ENCODE data around the gene CNOT2.

Gene CNOT2

GRCh38 chr12:70217416-70217815 lies 25.8 kb upstream of the CNOT2 start:
- no peak for TF ChIP-seq GABPA (IDR thresholded peaks at IDR 0.05; ENCODE audit: low read depth)
- TF ChIP-seq REST (IDR thresholded peaks at IDR 0.05; ENCODE audit: insufficient replicate concordance, low read depth): no peak
- TF ChIP-seq, protein P1, sequence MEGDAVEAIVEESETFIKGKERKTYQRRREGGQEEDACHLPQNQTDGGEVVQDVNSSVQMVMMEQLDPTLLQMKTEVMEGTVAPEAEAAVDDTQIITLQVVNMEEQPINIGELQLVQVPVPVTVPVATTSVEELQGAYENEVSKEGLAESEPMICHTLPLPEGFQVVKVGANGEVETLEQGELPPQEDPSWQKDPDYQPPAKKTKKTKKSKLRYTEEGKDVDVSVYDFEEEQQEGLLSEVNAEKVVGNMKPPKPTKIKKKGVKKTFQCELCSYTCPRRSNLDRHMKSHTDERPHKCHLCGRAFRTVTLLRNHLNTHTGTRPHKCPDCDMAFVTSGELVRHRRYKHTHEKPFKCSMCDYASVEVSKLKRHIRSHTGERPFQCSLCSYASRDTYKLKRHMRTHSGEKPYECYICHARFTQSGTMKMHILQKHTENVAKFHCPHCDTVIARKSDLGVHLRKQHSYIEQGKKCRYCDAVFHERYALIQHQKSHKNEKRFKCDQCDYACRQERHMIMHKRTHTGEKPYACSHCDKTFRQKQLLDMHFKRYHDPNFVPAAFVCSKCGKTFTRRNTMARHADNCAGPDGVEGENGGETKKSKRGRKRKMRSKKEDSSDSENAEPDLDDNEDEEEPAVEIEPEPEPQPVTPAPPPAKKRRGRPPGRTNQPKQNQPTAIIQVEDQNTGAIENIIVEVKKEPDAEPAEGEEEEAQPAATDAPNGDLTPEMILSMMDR (IDR thresholded peaks at IDR 0.05; ENCODE audit: insufficient read depth, low read length): no peak
- TF ChIP-seq SPI1 (IDR thresholded peaks at IDR 0.05; ENCODE audit: borderline replicate concordance, low read depth): no peak
- no peak for TF ChIP-seq POLR2AphosphoS5 (IDR thresholded peaks at IDR 0.05; ENCODE audit: low read depth)
- H3K27ac ChIP-seq (replicated peaks): no peak overlapping the region
- DNase-seq (ENCODE audit: low read depth in 1 of 2, low spot score in 1 of 2): no peak
- H3K4me3 ChIP-seq (replicated peaks; ENCODE audit: insufficient read depth, low read length): no peak overlapping the region
- no peaks in the 10 kb centered on the region for H3K27me3 ChIP-seq (ENCODE audit: insufficient read depth, poor library complexity, severe bottlenecking)

- Histone ChIP-seq H3K27ac (replicated peaks) (no peak overlapping the region), H3K27me3 (ENCODE audit: insufficient read depth, poor library complexity, severe bottlenecking) (no peaks in the 10 kb centered on the region), H3K4me3 (replicated peaks; ENCODE audit: insufficient read depth, low read length) (no peak overlapping the region)
- no peak for DNase-seq (ENCODE audit: low read depth in 1 of 2, low spot score in 1 of 2)
- TF ChIP-seq POLR2AphosphoS5 (IDR thresholded peaks at IDR 0.05; ENCODE audit: low read depth) (no peak), REST (IDR thresholded peaks at IDR 0.05; ENCODE audit: insufficient replicate concordance, low read depth) (no peak), SPI1 (IDR thresholded peaks at IDR 0.05; ENCODE audit: borderline replicate concordance, low read depth) (no peak), GABPA (IDR thresholded peaks at IDR 0.05; ENCODE audit: low read depth) (no peak)
- TF ChIP-seq, protein P1 (IDR thresholded peaks at IDR 0.05; ENCODE audit: insufficient read depth, low read length): no peak
Observed at GRCh38 chr12:70221626-70222025, 21.6 kb upstream of the CNOT2 start.

DNA sequence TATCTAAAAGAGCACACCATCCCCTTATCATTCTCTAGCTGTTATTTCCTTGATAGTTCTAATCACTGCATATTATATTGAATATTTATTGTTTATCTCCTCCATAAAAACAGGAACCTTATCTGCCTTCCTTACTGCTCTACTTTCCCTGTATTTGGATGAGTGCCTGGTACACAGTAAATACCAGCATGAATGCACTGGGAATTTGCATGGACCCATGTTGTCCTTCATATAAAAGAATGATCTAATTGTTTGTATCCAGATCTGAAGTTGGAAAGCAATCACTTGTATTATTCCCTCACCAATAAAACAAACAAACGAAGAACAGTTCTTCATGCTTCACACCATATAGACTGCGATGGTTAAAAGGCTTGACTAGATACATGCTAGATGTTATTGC lies 15.3 kb upstream of the CNOT2 start:
- Histone ChIP-seq H3K4me3 (replicated peaks; ENCODE audit: insufficient read depth, low read length) (no peak overlapping the region), H3K27me3 (ENCODE audit: insufficient read depth, poor library complexity, severe bottlenecking) (no peaks in the 10 kb centered on the region), H3K27ac (replicated peaks) (no peak overlapping the region)
- DNase-seq (ENCODE audit: low read depth in 1 of 2, low spot score in 1 of 2): no peak
- TF ChIP-seq SPI1 (IDR thresholded peaks at IDR 0.05; ENCODE audit: borderline replicate concordance, low read depth) (no peak), REST (IDR thresholded peaks at IDR 0.05; ENCODE audit: insufficient replicate concordance, low read depth) (no peak), GABPA (IDR thresholded peaks at IDR 0.05; ENCODE audit: low read depth) (no peak), POLR2AphosphoS5 (IDR thresholded peaks at IDR 0.05; ENCODE audit: low read depth) (no peak)
- TF ChIP-seq, protein P1 (IDR thresholded peaks at IDR 0.05; ENCODE audit: insufficient read depth, low read length): no peak

Data from HL-60 (cell line).